Activated CD4-positive, alpha-beta memory T cell treated with anti-CD3 and anti-CD28 coated beads, Interleukin-2, amount 10 ng/mL, durations not matched to agents 7 days and 5 days (primary cell): Measurements from ENCODE around the gene CCDC17. TPM values are rescaled to one million over a fixed set of nuclear protein-coding genes. Genes with fewer than 3 reads are reported as not detected.
"Not testable (repeated sequence)": the region's sequence is repeated elsewhere in the genome, so short reads cannot be mapped to it uniquely, and the experiment has no call there.

ENCODE experiments used
- CTCF ChIA-PET: fragments of 350-600 bp; sonication (Branson Sonifier 250); formaldehyde crosslinking; loops from one replicate; lab custom pipeline; 2021; ENCODE audit warnings: antibody characterized with exemption, inconsistent platforms; lab: Charles Lee
- POLR2A ChIA-PET: fragments of 350-600 bp; sonication (Branson Sonifier 250); formaldehyde crosslinking; loops from one replicate; lab custom pipeline; 2021; ENCODE audit warnings: antibody characterized with exemption; lab: Charles Lee
- DNase-seq: peaks from one replicate; pipeline ENCODE4 v3.0.0-alpha.2; 2020
- H3K27ac Mint-ChIP-seq: one replicate; pipeline ENCODE4 v1.8.0; 2021; ENCODE audit warnings: mild to moderate bottlenecking, mixed read lengths
- H3K27me3 Mint-ChIP-seq: one replicate; pipeline ENCODE4 v1.8.0; 2021; ENCODE audit warnings: mixed read lengths
- H3K36me3 Mint-ChIP-seq: one replicate; pipeline ENCODE4 v1.8.0; 2021; ENCODE audit warnings: low read depth, mixed read lengths
- H3K4me1 Mint-ChIP-seq: one replicate; pipeline ENCODE4 v1.8.0; 2021; ENCODE audit warnings: mixed read lengths
- H3K4me3 Mint-ChIP-seq: one replicate; pipeline ENCODE4 v1.8.0; 2021; ENCODE audit warnings: mild to moderate bottlenecking, mixed read lengths
- H3K9me3 Mint-ChIP-seq: one replicate; pipeline ENCODE4 v1.8.0; 2021; ENCODE audit warnings: mixed read lengths
- total RNA-seq, 2 experiments: library from RNA; stranded (reverse); gene quantifications; one replicate each; pipeline ENCODE4 v1.2.3, GENCODE V29; 2021

CCDC17 gene
- total RNA-seq, 2 experiments from 2014 or later, result 2.6 to 3.6 TPM

- POLR2A ChIA-PET, result no interaction called here
- H3K27me3 Mint-ChIP-seq, result no peaks in the 10 kb centered on the region
- no peak overlapping the region for H3K4me3 Mint-ChIP-seq
Observed at GRCh38 chr1:45619149-45619921, 4.5 kb downstream of the CCDC17 start.

GRCh38 chr1:45617618-45618017 lies 6.2 kb downstream of the CCDC17 start:
- no peak overlapping the region for H3K4me3 Mint-ChIP-seq
- no peaks in the 10 kb centered on the region for H3K27me3 Mint-ChIP-seq
- H3K36me3 Mint-ChIP-seq, result peaks cover 61% of the 10 kb centered on the region
- H3K9me3 Mint-ChIP-seq, result no peaks in the 10 kb centered on the region
- H3K27ac Mint-ChIP-seq, result no peak overlapping the region
- DNase-seq, result no peak
- POLR2A ChIA-PET, result no interaction called here
- no peaks in the 10 kb centered on the region for H3K4me1 Mint-ChIP-seq
- CTCF ChIA-PET, result no interaction called here

More at GRCh38 chr1:45619149-45619921, 4.5 kb downstream of the CCDC17 start:
- no peaks in the 10 kb centered on the region for H3K9me3 Mint-ChIP-seq
- peaks cover 50% of the 10 kb centered on the region for H3K36me3 Mint-ChIP-seq
- CTCF ChIA-PET, result no interaction called here
- H3K27ac Mint-ChIP-seq, result peak overlapping the region; percentile 47
- no peaks in the 10 kb centered on the region for H3K4me1 Mint-ChIP-seq
- no peak for DNase-seq

- Mint-ChIP-seq H3K27me3 (no peaks in the 10 kb centered on the region), H3K27ac (no peak overlapping the region), H3K36me3 (peaks cover 68% of the 10 kb centered on the region), H3K9me3 (no peaks in the 10 kb centered on the region), H3K4me3 (no peak overlapping the region), H3K4me1 (no peaks in the 10 kb centered on the region)
- POLR2A ChIA-PET, result no interaction called here
- CTCF ChIA-PET, result no interaction called here
- no peak for DNase-seq
Observed at GRCh38 chr1:45615885-45616284, 8.0 kb downstream of the CCDC17 start.

- Mint-ChIP-seq H3K4me1 (peaks cover 5% of the 10 kb centered on the region), H3K36me3 (peaks cover 73% of the 10 kb centered on the region), H3K27me3 (no peaks in the 10 kb centered on the region), H3K9me3 (no peaks in the 10 kb centered on the region), H3K4me3 (no peak overlapping the region), H3K27ac (no peak overlapping the region)
- ChIA-PET CTCF (no interaction called here), POLR2A (no interaction called here)
- no peak for DNase-seq
Observed at GRCh38 chr1:45612941-45613579, 10.8 kb downstream of the CCDC17 start.

GRCh38 chr1:45610589-45611226 lies 13.1 kb downstream of the CCDC17 start:
- Mint-ChIP-seq H3K4me3 (no peak overlapping the region), H3K9me3 (no peaks in the 10 kb centered on the region), H3K36me3 (peaks cover 74% of the 10 kb centered on the region), H3K4me1 (peaks cover 26% of the 10 kb centered on the region), H3K27ac (no peak overlapping the region), H3K27me3 (no peaks in the 10 kb centered on the region)
- DNase-seq, result no peak
- ChIA-PET CTCF (no interaction called here), POLR2A (interaction anchor here (1.6 to 1.8 kb wide), 2 partner anchors 10 to 12 kb away, joined by 5 to 6 read pairs; no protein-coding TSS in a partner anchor)

GRCh38 chr1:45608175-45609156 lies 15.4 kb downstream of the CCDC17 start:
- POLR2A ChIA-PET, result interaction anchor here (1.2 to 1.6 kb wide), 4 partner anchors 8 to 78 kb away, joined by 3 to 6 read pairs (median 3); partner anchors contain the start of gene GPBP1L1
- CTCF ChIA-PET, result no interaction called here
- Mint-ChIP-seq H3K4me3 (no peak overlapping the region), H3K27me3 (no peaks in the 10 kb centered on the region), H3K9me3 (no peaks in the 10 kb centered on the region), H3K4me1 (peaks cover 27% of the 10 kb centered on the region), H3K36me3 (peaks cover 63% of the 10 kb centered on the region), H3K27ac (peak overlapping the region; percentile 19)
- no peak for DNase-seq

GRCh38 chr1:45607404-45608074 lies 16.3 kb downstream of the CCDC17 start:
- Mint-ChIP-seq H3K9me3 (no peaks in the 10 kb centered on the region), H3K4me3 (no peak overlapping the region), H3K27me3 (no peaks in the 10 kb centered on the region), H3K27ac (peak overlapping the region; percentile 69), H3K4me1 (peaks cover 27% of the 10 kb centered on the region), H3K36me3 (peaks cover 62% of the 10 kb centered on the region)
- POLR2A ChIA-PET, result interaction anchor here (1.2 to 1.3 kb wide), 2 partner anchors 17 to 79 kb away, joined by 3 read pairs; partner anchors contain the start of gene GPBP1L1
- no peak for DNase-seq
- CTCF ChIA-PET, result no interaction called here

GRCh38 chr1:45604239-45604638 lies 19.6 kb downstream of the CCDC17 start:
- DNase-seq, result no peak
- CTCF ChIA-PET, result interaction anchor here (1.1 kb wide), 1 partner anchor 11 kb away, joined by 5 read pairs; no protein-coding TSS in a partner anchor
- Mint-ChIP-seq H3K4me3 (no peak overlapping the region), H3K27me3 (no peaks in the 10 kb centered on the region), H3K36me3 (peaks cover 56% of the 10 kb centered on the region), H3K4me1 (peaks cover 43% of the 10 kb centered on the region), H3K9me3 (no peaks in the 10 kb centered on the region), H3K27ac (no peak overlapping the region)
- POLR2A ChIA-PET, result interaction anchor here (1.0 to 2.1 kb wide), 2 partner anchors 10 to 20 kb away, joined by 3 to 8 read pairs; partner anchors contain the start of gene NASP

- H3K27ac Mint-ChIP-seq, H3K4me3 Mint-ChIP-seq, H3K27me3 Mint-ChIP-seq, DNase-seq, CTCF ChIA-PET, H3K9me3 Mint-ChIP-seq, POLR2A ChIA-PET: not testable (repeated sequence)
- peaks cover 48% of the 10 kb centered on the region for H3K36me3 Mint-ChIP-seq
- peaks cover 24% of the 10 kb centered on the region for H3K4me1 Mint-ChIP-seq
Observed at GRCh38 chr1:45596765-45597164, 27.1 kb downstream of the CCDC17 start.

- H3K36me3 Mint-ChIP-seq, result peaks cover 48% of the 10 kb centered on the region
- peaks cover 20% of the 10 kb centered on the region for H3K4me1 Mint-ChIP-seq
- no peak overlapping the region for H3K4me3 Mint-ChIP-seq
- no peaks in the 10 kb centered on the region for H3K27me3 Mint-ChIP-seq
- CTCF ChIA-PET, result no interaction called here
- no peaks in the 10 kb centered on the region for H3K9me3 Mint-ChIP-seq
- H3K27ac Mint-ChIP-seq, result no peak overlapping the region
- no peak for DNase-seq
- POLR2A ChIA-PET, result interaction anchor here (0.7 to 3.2 kb wide), 2 partner anchors 9 to 10 kb away, joined by 3 to 8 read pairs; no protein-coding TSS in a partner anchor
Observed at GRCh38 chr1:45594412-45594811, 29.4 kb downstream of the CCDC17 start.

- H3K27ac Mint-ChIP-seq, result no peak overlapping the region
- no peaks in the 10 kb centered on the region for H3K9me3 Mint-ChIP-seq
- peaks cover 27% of the 10 kb centered on the region for H3K36me3 Mint-ChIP-seq
- H3K27me3 Mint-ChIP-seq, result no peaks in the 10 kb centered on the region
- ChIA-PET POLR2A (interaction anchor here (0.6 to 1.1 kb wide), 2 partner anchors 18 to 69 kb away, joined by 3 to 4 read pairs; partner anchors contain the start of gene PRDX1), CTCF (interaction anchor here (1.0 kb wide), 2 partner anchors 10 to 77 kb away, joined by 3 read pairs; no protein-coding TSS in a partner anchor)
- peaks cover 37% of the 10 kb centered on the region for H3K4me1 Mint-ChIP-seq
- DNase-seq, result no peak
- H3K4me3 Mint-ChIP-seq, result no peak overlapping the region
Observed at GRCh38 chr1:45589861-45590260, 34.0 kb downstream of the CCDC17 start.
